ENCODE measurements around the gene NDUFS6. TPM values are rescaled to one million over a fixed set of nuclear protein-coding genes. Genes with fewer than 3 reads are reported as not detected.

The NDUFS6 gene
- total RNA-seq, 1 experiment from 2014 or later = 72.8 TPM

DNA sequence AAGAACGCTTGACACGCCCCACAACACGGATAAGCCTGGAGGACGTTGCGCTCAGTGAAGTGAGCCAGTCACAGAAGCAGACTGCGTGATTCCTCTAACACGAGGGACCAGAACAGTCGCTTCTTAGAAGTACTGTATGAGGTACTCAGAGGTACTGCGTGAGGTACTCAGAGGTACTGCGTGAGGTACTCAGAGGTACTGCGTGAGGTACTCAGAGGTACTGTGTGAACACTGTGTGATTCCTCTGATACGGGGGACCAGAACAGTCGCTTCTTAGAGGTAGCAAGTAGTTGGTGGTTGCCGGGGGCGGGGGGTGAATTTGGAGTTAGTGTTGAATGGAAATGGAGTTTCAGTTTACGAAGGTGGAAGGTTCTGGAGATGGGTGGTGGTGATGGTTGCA lies 5.8 kb downstream of the NDUFS6 start:
- H3K9me3 ChIP-seq (ENCODE audit: low read depth, low read length, poor library complexity, severe bottlenecking) = no peaks in the 10 kb centered on the region
- no peak overlapping the region for H3K4me3 ChIP-seq (ENCODE audit: low read depth, low read length, poor library complexity, severe bottlenecking)
- no TSS peak for BruUV-seq (replicated peaks)
- no peaks in the 10 kb centered on the region for H3K27me3 ChIP-seq (replicated peaks; ENCODE audit: insufficient read depth, low read depth, low read length, poor library complexity)
- no peak for TF ChIP-seq EZH2 (IDR thresholded peaks at IDR 0.05; ENCODE audit: borderline replicate concordance, low read depth, low read length, poor library complexity, severe bottlenecking)
- TF ChIP-seq, protein P1, sequence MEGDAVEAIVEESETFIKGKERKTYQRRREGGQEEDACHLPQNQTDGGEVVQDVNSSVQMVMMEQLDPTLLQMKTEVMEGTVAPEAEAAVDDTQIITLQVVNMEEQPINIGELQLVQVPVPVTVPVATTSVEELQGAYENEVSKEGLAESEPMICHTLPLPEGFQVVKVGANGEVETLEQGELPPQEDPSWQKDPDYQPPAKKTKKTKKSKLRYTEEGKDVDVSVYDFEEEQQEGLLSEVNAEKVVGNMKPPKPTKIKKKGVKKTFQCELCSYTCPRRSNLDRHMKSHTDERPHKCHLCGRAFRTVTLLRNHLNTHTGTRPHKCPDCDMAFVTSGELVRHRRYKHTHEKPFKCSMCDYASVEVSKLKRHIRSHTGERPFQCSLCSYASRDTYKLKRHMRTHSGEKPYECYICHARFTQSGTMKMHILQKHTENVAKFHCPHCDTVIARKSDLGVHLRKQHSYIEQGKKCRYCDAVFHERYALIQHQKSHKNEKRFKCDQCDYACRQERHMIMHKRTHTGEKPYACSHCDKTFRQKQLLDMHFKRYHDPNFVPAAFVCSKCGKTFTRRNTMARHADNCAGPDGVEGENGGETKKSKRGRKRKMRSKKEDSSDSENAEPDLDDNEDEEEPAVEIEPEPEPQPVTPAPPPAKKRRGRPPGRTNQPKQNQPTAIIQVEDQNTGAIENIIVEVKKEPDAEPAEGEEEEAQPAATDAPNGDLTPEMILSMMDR (conservative IDR thresholded peaks at IDR 0.05; ENCODE audit: low read depth, low read length) = no peak
- peaks cover 7% of the 10 kb centered on the region for H3K4me1 ChIP-seq (ENCODE audit: insufficient read depth, low read length, poor library complexity, severe bottlenecking)
- H3K36me3 ChIP-seq (ENCODE audit: insufficient read depth, low read length, poor library complexity, severe bottlenecking) = peaks cover 83% of the 10 kb centered on the region
- CTCF ChIA-PET = no interaction called here
- POLR2A ChIA-PET (ENCODE audit: low non-redundant PET) = no interaction called here
- intact Hi-C loops (cut with micrococcal nuclease; ENCODE audit: unreplicated experiment) = no loop called here
- DNase-seq (ENCODE audit: low spot score) = no peak
- H3K27ac ChIP-seq (ENCODE audit: low read depth, low read length, poor library complexity, severe bottlenecking) = no peak overlapping the region

DNA sequence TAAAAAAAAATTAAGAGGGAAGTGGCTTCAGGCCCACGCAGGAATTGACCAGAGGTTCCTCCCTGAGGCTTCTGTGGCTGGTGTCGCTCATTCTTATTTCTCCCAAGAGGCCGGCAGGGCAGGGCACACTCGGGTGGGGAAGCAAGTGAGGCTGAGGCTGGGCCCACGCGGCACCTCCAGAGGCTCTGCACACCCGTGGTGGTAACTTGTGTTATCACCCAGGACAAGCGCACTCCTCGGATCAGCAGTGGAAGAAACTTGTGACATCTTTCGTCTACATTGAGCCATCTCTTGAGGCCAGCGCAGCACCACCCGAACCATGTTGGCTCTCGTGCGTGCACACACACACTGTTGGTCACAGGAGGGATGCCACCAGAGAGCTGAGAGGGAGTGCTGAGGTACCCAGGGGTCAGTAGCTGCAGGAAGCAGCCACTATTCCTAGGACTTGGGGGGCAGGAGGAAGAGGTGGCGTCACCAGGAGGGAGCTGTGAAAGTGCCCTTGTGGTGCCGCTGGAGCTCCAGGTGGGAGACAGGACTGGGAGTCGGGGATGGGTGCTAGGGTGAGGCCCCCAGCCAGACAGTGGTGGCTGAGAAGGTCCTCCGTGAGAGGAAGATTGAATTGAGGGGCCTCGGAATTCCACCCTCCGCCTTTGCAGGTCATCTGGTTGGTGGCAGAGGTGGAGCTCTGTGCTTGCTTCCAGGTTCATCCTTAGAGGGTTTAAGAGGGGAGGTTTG lies 6.4 kb downstream of the NDUFS6 start:
- peaks cover under 1% of the 10 kb centered on the region for H3K4me1 ChIP-seq (ENCODE audit: insufficient read depth, low read length, poor library complexity, severe bottlenecking)
- POLR2A ChIA-PET (ENCODE audit: low non-redundant PET) = no interaction called here
- peaks cover 86% of the 10 kb centered on the region for H3K36me3 ChIP-seq (ENCODE audit: insufficient read depth, low read length, poor library complexity, severe bottlenecking)
- no TSS peak for BruUV-seq (replicated peaks)
- no peaks in the 10 kb centered on the region for H3K27me3 ChIP-seq (replicated peaks; ENCODE audit: insufficient read depth, low read depth, low read length, poor library complexity)
- DNase-seq (ENCODE audit: low spot score) = no peak
- intact Hi-C loops (cut with micrococcal nuclease; ENCODE audit: unreplicated experiment) = no loop called here
- no peak overlapping the region for H3K4me3 ChIP-seq (ENCODE audit: low read depth, low read length, poor library complexity, severe bottlenecking)
- no peak for TF ChIP-seq EZH2 (IDR thresholded peaks at IDR 0.05; ENCODE audit: borderline replicate concordance, low read depth, low read length, poor library complexity, severe bottlenecking)
- H3K27ac ChIP-seq (ENCODE audit: low read depth, low read length, poor library complexity, severe bottlenecking) = no peak overlapping the region
- CTCF ChIA-PET = no interaction called here
- H3K9me3 ChIP-seq (ENCODE audit: low read depth, low read length, poor library complexity, severe bottlenecking) = no peaks in the 10 kb centered on the region

DNA sequence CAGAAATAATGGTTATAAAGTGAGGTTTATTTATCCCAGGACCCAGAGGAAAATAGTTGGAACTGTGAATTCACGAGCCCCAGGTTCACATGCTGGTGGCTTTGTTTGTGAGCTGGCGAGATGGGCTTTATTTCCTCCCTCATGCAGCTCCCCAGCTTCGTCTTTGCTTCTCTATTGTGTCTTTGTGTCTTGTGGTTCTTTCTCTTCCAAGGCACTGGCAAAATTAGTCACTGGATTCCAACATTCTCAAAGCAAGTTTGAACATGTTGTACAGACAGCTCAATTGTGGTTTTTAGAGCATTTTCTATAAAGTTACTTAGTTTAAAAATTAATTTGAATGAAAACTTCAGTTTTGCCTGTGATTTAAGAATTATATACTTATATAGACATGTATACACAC lies 7.2 kb downstream of the NDUFS6 start:
- intact Hi-C loops (cut with micrococcal nuclease; ENCODE audit: unreplicated experiment) = no loop called here
- no peak for TF ChIP-seq EZH2 (IDR thresholded peaks at IDR 0.05; ENCODE audit: borderline replicate concordance, low read depth, low read length, poor library complexity, severe bottlenecking)
- TF ChIP-seq, protein P1 (conservative IDR thresholded peaks at IDR 0.05; ENCODE audit: low read depth, low read length) = no peak
- ChIA-PET POLR2A (ENCODE audit: low non-redundant PET) (no interaction called here), CTCF (no interaction called here)
- Histone ChIP-seq H3K4me1 (ENCODE audit: insufficient read depth, low read length, poor library complexity, severe bottlenecking) (no peaks in the 10 kb centered on the region), H3K27me3 (replicated peaks; ENCODE audit: insufficient read depth, low read depth, low read length, poor library complexity) (no peaks in the 10 kb centered on the region), H3K36me3 (ENCODE audit: insufficient read depth, low read length, poor library complexity, severe bottlenecking) (peaks cover 83% of the 10 kb centered on the region), H3K9me3 (ENCODE audit: low read depth, low read length, poor library complexity, severe bottlenecking) (no peaks in the 10 kb centered on the region), H3K27ac (ENCODE audit: low read depth, low read length, poor library complexity, severe bottlenecking) (no peak overlapping the region), H3K4me3 (ENCODE audit: low read depth, low read length, poor library complexity, severe bottlenecking) (no peak overlapping the region)
- no TSS peak for BruUV-seq (replicated peaks)
- no peak for DNase-seq (ENCODE audit: low spot score)
